MM.1S (cell line): ENCODE results near the gene RAB3A.

Experiments
- DNase-seq: peaks from one replicate; pipeline ENCODE4 v3.0.0-alpha.2; 2015
- H2AFZ ChIP-seq: fragments of 300-600 bp; sonication (generic); 2 replicates; pipeline ENCODE4 v1.6.0; 2016; ENCODE audit warnings: antibody characterized with exemption, low read length
- H3F3A ChIP-seq: fragments of 300-600 bp; sonication (generic); 2 replicates; pipeline ENCODE4 v1.6.1; 2016; ENCODE audit warnings: mild to moderate bottlenecking, antibody characterized with exemption, low read length, moderate library complexity, mixed read lengths; ENCODE audit not compliant: insufficient read depth
- H3K27ac ChIP-seq: fragments of 300-600 bp; sonication (generic); 2 replicates; pipeline ENCODE4 v1.5.1; 2016; ENCODE audit warnings: mild to moderate bottlenecking, low read length
- H3K27me3 ChIP-seq: fragments of 300-600 bp; sonication (generic); replicated peaks from 2 replicates; pipeline ENCODE4 v1.6.0; 2016; ENCODE audit warnings: low read length; ENCODE audit not compliant: insufficient read depth
- H3K36me3 ChIP-seq: fragments of 300-600 bp; sonication (generic); replicated peaks from 2 replicates; pipeline ENCODE4 v1.6.1; 2016; ENCODE audit warnings: mild to moderate bottlenecking, low read length, mixed read lengths; ENCODE audit not compliant: insufficient read depth
- H3K4me1 ChIP-seq: fragments of 300-600 bp; sonication (generic); 2 replicates; pipeline ENCODE4 v1.6.1; 2016; ENCODE audit warnings: low read length, mixed read lengths
- H3K4me2 ChIP-seq: fragments of 300-600 bp; sonication (generic); 2 replicates; pipeline ENCODE4 v1.6.0; 2016; ENCODE audit warnings: low read depth, low read length
- H3K4me3 ChIP-seq: fragments of 300-600 bp; sonication (generic); 2 replicates; pipeline ENCODE4 v1.5.1; 2016; ENCODE audit warnings: low read length, mixed read lengths
- H3K79me2 ChIP-seq: fragments of 300-600 bp; sonication (generic); 2 replicates; pipeline ENCODE4 v1.6.1; 2016; ENCODE audit warnings: mixed run types, low read length, mixed read lengths
- H3K9ac ChIP-seq: fragments of 300-600 bp; sonication (generic); 2 replicates; pipeline ENCODE4 v1.6.1; 2016; ENCODE audit warnings: low read length, mixed read lengths
- H3K9me2 ChIP-seq: fragments of 300-600 bp; sonication (generic); replicated peaks from 2 replicates; pipeline ENCODE4 v1.6.1; 2016; ENCODE audit warnings: mild to moderate bottlenecking, low read length, mixed read lengths; ENCODE audit not compliant: insufficient read depth
- H3K9me3 ChIP-seq: fragments of 300-600 bp; sonication (generic); replicated peaks from 2 replicates; pipeline ENCODE4 v1.6.1; 2016; ENCODE audit warnings: mild to moderate bottlenecking, low read length, mixed read lengths; ENCODE audit not compliant: insufficient read depth
- H4K20me1 ChIP-seq: fragments of 300-600 bp; sonication (generic); 2 replicates; pipeline ENCODE4 v1.6.1; 2016; ENCODE audit warnings: mild to moderate bottlenecking, low read length, moderate library complexity, mixed read lengths; ENCODE audit not compliant: insufficient read depth
- EZH2 ChIP-seq: fragments of 300-600 bp; sonication (generic); optimal IDR thresholded peaks from 2 replicates; pipeline ENCODE3; 2017; ENCODE audit warnings: low read depth, mild to moderate bottlenecking, antibody characterized with exemption, low read length, mixed read lengths
- EZH2phosphoT487 ChIP-seq: fragments of 300-600 bp; sonication (generic); IDR thresholded peaks from 2 replicates; pipeline ENCODE4 v1.6.1; 2018; ENCODE audit warnings: antibody characterized with exemption, low read length
- TF ChIP-seq, protein P1 (sequence below): fragments of 300-600 bp; sonication (generic); IDR thresholded peaks from 2 replicates; pipeline ENCODE4 v1.5.1; 2016; ENCODE audit warnings: antibody characterized with exemption, low read length, mixed read lengths

The RAB3A gene

DNA sequence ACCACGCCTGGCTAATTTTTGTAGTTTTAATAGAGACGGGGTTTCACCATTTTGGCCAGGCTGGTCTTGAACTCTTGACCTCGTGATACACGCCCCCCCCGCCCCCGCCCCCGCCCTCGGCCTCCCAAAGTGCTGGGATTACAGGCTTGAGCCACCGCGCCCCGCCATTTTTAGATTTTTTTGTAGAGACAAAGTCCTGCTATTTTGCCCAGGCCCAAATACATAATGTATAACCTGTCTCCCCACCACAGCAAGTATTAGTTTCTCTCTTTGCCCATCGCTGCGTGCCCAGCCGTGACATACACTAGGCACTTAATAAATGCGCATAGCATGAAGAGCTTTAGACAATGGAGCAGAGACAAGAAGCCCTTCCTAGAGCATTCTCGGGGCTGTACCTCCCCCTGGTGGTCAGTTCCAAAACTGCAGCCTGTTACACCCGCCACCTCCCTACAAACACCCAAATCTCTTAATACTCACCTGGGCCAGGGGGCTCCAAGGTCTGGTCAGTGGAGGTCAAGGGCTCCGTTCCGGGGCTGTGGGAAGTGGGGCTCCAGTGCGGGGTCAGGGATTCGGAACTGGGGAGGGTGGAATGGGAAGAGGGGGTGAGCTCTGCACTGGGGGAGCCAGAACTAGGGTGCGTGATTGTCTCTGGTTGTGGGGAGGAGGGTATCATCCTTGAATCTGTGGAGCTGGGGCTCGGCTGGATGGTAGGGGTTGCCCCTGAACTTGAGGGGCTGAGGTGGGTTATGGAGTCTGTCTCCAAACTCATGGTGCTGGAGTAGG, 47.9 kb upstream of the RAB3A start:
- peaks cover 12% of the 10 kb centered on the region; the same call in 1 of the 2 replicates for H3K4me1 ChIP-seq
- H3K9ac ChIP-seq: no peak overlapping the region
- H3K4me3 ChIP-seq: no peak overlapping the region
- H3K9me3 ChIP-seq: no peaks in the 10 kb centered on the region
- H3K27me3 ChIP-seq: peaks cover 76% of the 10 kb centered on the region
- no peak overlapping the region for H3K27ac ChIP-seq
- H3F3A ChIP-seq: no peaks in the 10 kb centered on the region
- no peak overlapping the region for H3K4me2 ChIP-seq
- H3K79me2 ChIP-seq: no peaks in the 10 kb centered on the region
- peak; percentile 67 for DNase-seq
- no peaks in the 10 kb centered on the region for H3K36me3 ChIP-seq
- H3K9me2 ChIP-seq: no peaks in the 10 kb centered on the region
- no peak overlapping the region for H2AFZ ChIP-seq
- TF ChIP-seq EZH2 (no peak), EZH2phosphoT487 (no peak)
- TF ChIP-seq, protein P1, sequence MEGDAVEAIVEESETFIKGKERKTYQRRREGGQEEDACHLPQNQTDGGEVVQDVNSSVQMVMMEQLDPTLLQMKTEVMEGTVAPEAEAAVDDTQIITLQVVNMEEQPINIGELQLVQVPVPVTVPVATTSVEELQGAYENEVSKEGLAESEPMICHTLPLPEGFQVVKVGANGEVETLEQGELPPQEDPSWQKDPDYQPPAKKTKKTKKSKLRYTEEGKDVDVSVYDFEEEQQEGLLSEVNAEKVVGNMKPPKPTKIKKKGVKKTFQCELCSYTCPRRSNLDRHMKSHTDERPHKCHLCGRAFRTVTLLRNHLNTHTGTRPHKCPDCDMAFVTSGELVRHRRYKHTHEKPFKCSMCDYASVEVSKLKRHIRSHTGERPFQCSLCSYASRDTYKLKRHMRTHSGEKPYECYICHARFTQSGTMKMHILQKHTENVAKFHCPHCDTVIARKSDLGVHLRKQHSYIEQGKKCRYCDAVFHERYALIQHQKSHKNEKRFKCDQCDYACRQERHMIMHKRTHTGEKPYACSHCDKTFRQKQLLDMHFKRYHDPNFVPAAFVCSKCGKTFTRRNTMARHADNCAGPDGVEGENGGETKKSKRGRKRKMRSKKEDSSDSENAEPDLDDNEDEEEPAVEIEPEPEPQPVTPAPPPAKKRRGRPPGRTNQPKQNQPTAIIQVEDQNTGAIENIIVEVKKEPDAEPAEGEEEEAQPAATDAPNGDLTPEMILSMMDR: peak; percentile 93
- H4K20me1 ChIP-seq: no peaks in the 10 kb centered on the region

DNA sequence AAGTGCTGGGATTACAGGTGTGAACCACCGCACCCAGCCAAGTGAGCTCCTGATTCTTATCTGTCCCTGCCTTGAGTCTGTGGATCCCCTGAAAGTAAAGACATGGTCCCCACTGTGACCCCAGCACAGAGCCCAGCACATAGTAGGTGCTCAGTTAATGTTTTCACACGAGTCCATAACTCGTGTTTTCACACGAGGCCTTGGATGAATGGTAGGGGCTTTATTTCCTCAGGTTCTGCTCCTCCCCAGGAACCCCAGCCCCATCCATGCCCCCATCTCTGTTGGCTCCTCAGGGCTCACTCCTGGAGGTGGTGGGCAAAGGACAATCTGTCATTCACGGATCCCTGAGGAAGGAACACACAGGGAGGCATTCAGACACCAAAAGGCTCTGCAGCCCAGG, 46.0 kb upstream of the RAB3A start:
- H3K9ac ChIP-seq: no peak overlapping the region
- H4K20me1 ChIP-seq: no peaks in the 10 kb centered on the region
- no peaks in the 10 kb centered on the region for H3K9me3 ChIP-seq
- H3K36me3 ChIP-seq: no peaks in the 10 kb centered on the region
- H3K4me1 ChIP-seq: peaks cover 5% of the 10 kb centered on the region; the same call in 1 of the 2 replicates
- no peak overlapping the region for H3K27ac ChIP-seq
- TF ChIP-seq EZH2phosphoT487: no peak
- TF ChIP-seq, protein P1: no peak
- no peak for TF ChIP-seq EZH2
- H3K4me3 ChIP-seq: no peak overlapping the region
- H3K9me2 ChIP-seq: no peaks in the 10 kb centered on the region
- no peak for DNase-seq
- H3K27me3 ChIP-seq: peaks cover 75% of the 10 kb centered on the region
- H3K79me2 ChIP-seq: no peaks in the 10 kb centered on the region
- H3K4me2 ChIP-seq: no peak overlapping the region
- no peak overlapping the region for H2AFZ ChIP-seq
- no peaks in the 10 kb centered on the region for H3F3A ChIP-seq

DNA sequence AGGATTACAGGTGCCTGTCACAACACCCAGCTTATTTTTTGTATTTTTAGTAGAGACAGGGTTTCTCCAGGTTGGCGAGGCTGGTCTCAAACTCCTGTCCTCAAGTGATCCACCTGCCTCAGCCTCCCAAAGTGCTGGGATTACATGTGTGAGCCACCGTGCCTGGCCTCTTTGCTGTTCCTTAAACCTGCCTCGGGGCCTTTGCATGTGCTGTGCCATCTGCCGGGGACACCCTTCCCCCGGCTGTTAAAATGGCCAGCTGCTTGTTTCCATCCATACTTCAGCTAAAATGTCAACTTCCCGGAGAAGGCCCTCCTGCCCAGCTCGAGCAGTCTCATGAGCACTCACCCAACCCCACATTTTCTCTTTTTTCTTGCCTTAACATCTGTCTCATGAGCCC, 41.5 kb upstream of the RAB3A start:
- Histone ChIP-seq H3K4me2 (no peak overlapping the region), H3K4me1 (no peaks in the 10 kb centered on the region), H3K27me3 (peaks cover 82% of the 10 kb centered on the region), H3K9me3 (no peaks in the 10 kb centered on the region), H3K36me3 (no peaks in the 10 kb centered on the region), H3K79me2 (no peaks in the 10 kb centered on the region), H4K20me1 (no peaks in the 10 kb centered on the region), H3K4me3 (no peak overlapping the region), H3K9me2 (no peaks in the 10 kb centered on the region), H3K9ac (no peak overlapping the region), H3K27ac (no peak overlapping the region), H2AFZ (no peak overlapping the region), H3F3A (no peaks in the 10 kb centered on the region)
- no peak for DNase-seq
- TF ChIP-seq EZH2 (no peak), EZH2phosphoT487 (no peak)
- TF ChIP-seq, protein P1: no peak
